H1 (cell line): Measurements from ENCODE around the gene VENTX. TPM values are rescaled to one million over a fixed set of nuclear protein-coding genes. Genes with fewer than 3 reads are reported as not detected.

Experiments
- CTCF ChIA-PET: fragments of 300-600 bp; sonication (Branson Sonifier 250); formaldehyde crosslinking; loops from one replicate; lab custom pipeline; 2021; ENCODE audit not compliant: partially characterized antibody; lab: Charles Lee
- POLR2A ChIA-PET: fragments of 300-600 bp; sonication (Branson Sonifier 250); formaldehyde crosslinking; loops from one replicate; lab custom pipeline; 2021; ENCODE audit warnings: inconsistent platforms; ENCODE audit not compliant: partially characterized antibody; lab: Charles Lee
- DNase-seq, 2 experiments: peaks; one replicate each; pipeline versions ENCODE4 v3.0.0 to v3.0.0-alpha.2; 2010 to 2022; ENCODE audit warnings: low spot score in 2 of 2, low read depth in 1 of 2, mixed read lengths in 1 of 2
- FAIRE-seq: peaks from 2 replicates; lab custom pipeline; 2011; peaks lifted over from hg19 to GRCh38; lab: Jason Lieb, UNC
- H2AFZ ChIP-seq: 2 replicates; pipeline ENCODE4 v1.8.1; 2012; ENCODE audit warnings: low read length, inconsistent platforms
- H2AK5ac ChIP-seq: 2 replicates; pipeline ENCODE4 v1.6.1; 2013; ENCODE audit warnings: low read depth, low read length
- H2BK120ac ChIP-seq: replicated peaks from 2 replicates; pipeline ENCODE3; 2013; ENCODE audit warnings: low read depth, low read length, inconsistent platforms
- H2BK12ac ChIP-seq: 2 replicates; pipeline ENCODE4 v1.6.1; 2013; ENCODE audit warnings: low read depth, low read length
- H2BK15ac ChIP-seq: 2 replicates; pipeline ENCODE4 v1.6.1; 2013; ENCODE audit warnings: low read length
- H2BK20ac ChIP-seq: 2 replicates; pipeline ENCODE4 v1.6.1; 2013; ENCODE audit warnings: low read length
- H2BK5ac ChIP-seq: 2 replicates; pipeline ENCODE4 v1.6.1; 2013; ENCODE audit warnings: low read depth, low read length
- H3K14ac ChIP-seq: 2 replicates; pipeline ENCODE4 v1.6.1; 2013; ENCODE audit warnings: inconsistent platforms; ENCODE audit not compliant: insufficient read length
- H3K18ac ChIP-seq: 2 replicates; pipeline ENCODE4 v1.6.1; 2013; ENCODE audit warnings: low read length; ENCODE audit errors: extremely low read depth
- H3K23ac ChIP-seq: 2 replicates; pipeline ENCODE4 v1.6.1; 2013; ENCODE audit warnings: inconsistent platforms; ENCODE audit not compliant: insufficient read length
- H3K23me2 ChIP-seq: 2 replicates; pipeline ENCODE4 v1.6.1; 2013; ENCODE audit warnings: low read depth, low read length
- H3K27ac ChIP-seq: 2 replicates; pipeline ENCODE4 v1.6.1; 2011; ENCODE audit warnings: low read depth, low read length, inconsistent platforms
- H3K27me3 ChIP-seq, 4 experiments: replicated peaks in 1 of 4; 1 replicate in 1 of 4; 2 replicates in 3 of 4; pipeline versions ENCODE4 v1.6.1 to v1.8.1; 2011 to 2013; ENCODE audit warnings: low read length in 3 of 4, mild to moderate bottlenecking in 3 of 4, inconsistent platforms in 2 of 4, mixed read lengths in 2 of 4, moderate library complexity in 1 of 4; ENCODE audit not compliant: control insufficient read depth in 3 of 4, insufficient read depth in 3 of 4; ENCODE audit errors: extremely low read depth in 1 of 4
- H3K36me3 ChIP-seq, 4 experiments: 2 replicates each; pipeline versions ENCODE4 v1.6.1 to v1.8.1; 2011 to 2013; ENCODE audit warnings: mild to moderate bottlenecking in 4 of 4, low read length in 3 of 4, moderate library complexity in 2 of 4, control low read depth in 1 of 4, inconsistent platforms in 1 of 4; ENCODE audit not compliant: insufficient read depth in 4 of 4, control insufficient read depth in 2 of 4
- H3K4ac ChIP-seq: replicated peaks from 2 replicates; pipeline ENCODE3; 2013; ENCODE audit warnings: low read length, low read depth, mixed read lengths, inconsistent platforms; ENCODE audit not compliant: insufficient read length
- H3K4me1 ChIP-seq, 4 experiments: replicated peaks in 1 of 4; 1 replicate in 1 of 4; 2 replicates in 3 of 4; pipeline versions ENCODE4 v1.6.1 to v1.8.1; 2011 to 2013; ENCODE audit warnings: low read length in 3 of 4, inconsistent platforms in 2 of 4, mixed read lengths in 1 of 4; ENCODE audit not compliant: insufficient read depth in 4 of 4, control insufficient read depth in 3 of 4
- H3K4me2 ChIP-seq, 2 experiments: 2 replicates each; pipeline versions ENCODE4 v1.6.1 to v1.8.1; 2011 to 2013; ENCODE audit warnings: low read depth in 2 of 2, low read length in 2 of 2, control low read depth in 1 of 2, inconsistent platforms in 1 of 2, mild to moderate bottlenecking in 1 of 2; ENCODE audit not compliant: insufficient read depth in 1 of 2
- H3K4me3 ChIP-seq, 4 experiments: fragments of 200-600, 300-600 bp in 1 of 4; sonication (generic), shearing (Covaris generic), sonication (Bioruptor Twin) in 1 of 4; 2 replicates each; pipeline versions ENCODE4 v1.5.1 to v1.8.1; 2011 to 2016; ENCODE audit warnings: low read length in 4 of 4, low read depth in 3 of 4, control low read depth in 2 of 4, inconsistent platforms in 2 of 4, mild to moderate bottlenecking in 2 of 4, mixed read lengths in 1 of 4, moderate library complexity in 1 of 4; ENCODE audit not compliant: insufficient read depth in 2 of 4; ENCODE audit errors: extremely low read depth in 1 of 4
- H3K56ac ChIP-seq: replicated peaks from 2 replicates; pipeline ENCODE3; 2013; ENCODE audit warnings: low read depth, mild to moderate bottlenecking, mixed read lengths, low read length, inconsistent platforms; ENCODE audit not compliant: insufficient read length
- H3K79me1 ChIP-seq: 2 replicates; pipeline ENCODE4 v1.6.1; 2013; ENCODE audit warnings: low read depth, low read length, control low read depth
- H3K79me2 ChIP-seq, 2 experiments: 2 replicates each; pipeline versions ENCODE4 v1.6.1 to v1.8.1; 2012 to 2013; ENCODE audit warnings: low read length in 2 of 2, mild to moderate bottlenecking in 2 of 2, inconsistent platforms in 1 of 2; ENCODE audit not compliant: insufficient read depth in 2 of 2, control insufficient read depth in 1 of 2
- H3K9ac ChIP-seq, 4 experiments: replicated peaks in 1 of 4; 1 replicate in 1 of 4; 2 replicates in 3 of 4; pipeline versions ENCODE4 v1.6.1 to v1.8.1; 2011 to 2013; ENCODE audit warnings: low read depth in 3 of 4, low read length in 3 of 4, control low read depth in 2 of 4, mild to moderate bottlenecking in 2 of 4, moderate library complexity in 2 of 4, inconsistent platforms in 1 of 4; ENCODE audit errors: extremely low read depth in 1 of 4
- H3K9me3 ChIP-seq, 2 experiments: 2 replicates each; pipeline versions ENCODE4 v1.6.1 to v1.8.1; 2012 to 2013; ENCODE audit warnings: mild to moderate bottlenecking in 2 of 2, moderate library complexity in 2 of 2, control low read depth in 1 of 2, inconsistent platforms in 1 of 2, low read depth in 1 of 2, low read length in 1 of 2, mixed read lengths in 1 of 2; ENCODE audit not compliant: insufficient read depth in 2 of 2
- H4K20me1 ChIP-seq, 2 experiments: replicated peaks in 1 of 2; 2 replicates each; pipeline versions ENCODE3 to v1.8.1; 2011 to 2013; ENCODE audit warnings: inconsistent platforms in 2 of 2, low read length in 2 of 2, mild to moderate bottlenecking in 1 of 2; ENCODE audit not compliant: insufficient read depth in 2 of 2, control insufficient read depth in 1 of 2
- H4K5ac ChIP-seq: 2 replicates; pipeline ENCODE4 v1.6.1; 2013; ENCODE audit warnings: low read length, low read depth, mixed read lengths, inconsistent platforms; ENCODE audit not compliant: insufficient read length
- H4K8ac ChIP-seq: 2 replicates; pipeline ENCODE4 v1.8.0; 2013; ENCODE audit warnings: mild to moderate bottlenecking, moderate library complexity, low read length, inconsistent platforms; ENCODE audit not compliant: insufficient read depth; ENCODE audit errors: extremely low read depth
- H4K91ac ChIP-seq: replicated peaks from 2 replicates; pipeline ENCODE3; 2013; ENCODE audit warnings: low read length, mixed read lengths, inconsistent platforms; ENCODE audit not compliant: insufficient read length
- CBX5 ChIP-seq: fragments of 300-800, 300-1000 bp; sonication (generic); IDR thresholded peaks from 2 replicates; pipeline ENCODE4 v1.7.1; 2016; ENCODE audit warnings: antibody characterized with exemption, low read length, low read depth
- CEBPB ChIP-seq: IDR thresholded peaks from 2 replicates; pipeline ENCODE4 v1.6.1; 2012; ENCODE audit warnings: low read depth, low read length
- CREB1 ChIP-seq: IDR thresholded peaks from 2 replicates; pipeline ENCODE4 v1.6.1; 2012; ENCODE audit warnings: inconsistent platforms
- EGR1 ChIP-seq: IDR thresholded peaks from 2 replicates; pipeline ENCODE4 v1.6.1; 2011; ENCODE audit warnings: low read depth, low read length, borderline replicate concordance
- HDAC2 ChIP-seq, 2 experiments: fragments of 300-600 bp in 1 of 2; sonication (generic) in 1 of 2; IDR thresholded peaks; 2 replicates each; pipeline ENCODE4 v1.6.1; 2011 to 2012; ENCODE audit warnings: low read depth in 2 of 2, low read length in 2 of 2, mild to moderate bottlenecking in 2 of 2, moderate library complexity in 2 of 2, borderline replicate concordance in 1 of 2, inconsistent platforms in 1 of 2
- MAFK ChIP-seq: IDR thresholded peaks from 2 replicates; pipeline ENCODE4 v1.6.1; 2012; ENCODE audit warnings: low read depth, mild to moderate bottlenecking, improper control_type of control experiment, low read length
- POLR2AphosphoS5 ChIP-seq: IDR thresholded peaks from 2 replicates; pipeline ENCODE4 v1.6.1; 2011; ENCODE audit warnings: low read depth, low read length
- RAD21 ChIP-seq, 2 experiments: IDR thresholded peaks in 1 of 2; conservative IDR thresholded peaks in 1 of 2; 2 replicates each; pipeline ENCODE4 v1.6.1; 2011; ENCODE audit warnings: low read depth in 2 of 2, low read length in 2 of 2, improper control_type of control experiment in 1 of 2, inconsistent platforms in 1 of 2, mild to moderate bottlenecking in 1 of 2, moderate library complexity in 1 of 2
- WGBS, 2 experiments: shearing (Covaris generic) in 1 of 2; methylation state at CpG; one replicate each; pipeline versions ENCODE4 v1.1.6 to v1.1.7; 2013 to 2015; ENCODE audit warnings: low lambda C conversion rate in 2 of 2, mixed read lengths in 2 of 2, inconsistent platforms in 1 of 2, low coverage in 1 of 2, missing lambda C conversion rate in 1 of 2; ENCODE audit not compliant: insufficient replicate concordance in 2 of 2, insufficient coverage in 1 of 2, insufficient read length in 1 of 2; ENCODE audit errors: extremely low coverage in 1 of 2, missing lambda C conversion rate in 1 of 2; 5-methylcytosine and 5-hydroxymethylcytosine counted together
- polyA plus RNA-seq, 7 experiments: library from polyadenylated mRNA; depleted of rRNA in 3 of 7; stranded (reverse) in 5 of 7; unstranded in 2 of 7; fragments of >200 nt in 5 of 7; fragments of 200-250 nt in 2 of 7; gene quantifications; 1 replicate in 5 of 7; 2 replicates in 1 of 7; 4 replicates in 1 of 7; pipeline versions ENCODE4 v1.2.1 to v1.2.3, GENCODE V29; 2011 to 2013; ENCODE audit warnings: missing spikeins in 2 of 7, mixed read lengths in 2 of 7
- total RNA-seq: library from RNA; stranded (reverse); fragmentation: NEBNext Ultra II Directional; extraction: Animal tissue kit (Norgen Biotek cat#: 25700); gene quantifications from 2 replicates; pipeline ENCODE4 v1.2.1, GENCODE V29; 2021

The VENTX gene
- total and polyA plus RNA-seq, 2 of the 8 experiments (the other 6 are each of a cell fraction or from before 2014, with no cell fraction given) = 5.6 TPM

GRCh38 chr10:133212853-133213494, 24.7 kb upstream of the VENTX start:
- Histone ChIP-seq H3K27ac (no peak overlapping the region), H4K20me1 (peaks cover 0 to 12% of the 10 kb centered on the region in 2 experiments), H3K56ac (no peak overlapping the region), H4K91ac (no peak overlapping the region), H3K4me2 (no peak overlapping the region), H4K5ac (no peak overlapping the region), H2BK12ac (no peak overlapping the region), H2BK120ac (no peak overlapping the region), H3K27me3 (no peaks in the 10 kb centered on the region; a peak in 1 of 7 replicates), H2BK20ac (no peak overlapping the region), H2AK5ac (no peak overlapping the region), H3K18ac (no peak overlapping the region), H3K14ac (no peak overlapping the region), H4K8ac (no peak overlapping the region), H3K4me3 (no peak overlapping the region), H3K4ac (no peak overlapping the region), H3K23ac (no peak overlapping the region), H2BK15ac (no peak overlapping the region), H3K36me3 (no peaks in the 10 kb centered on the region; a peak in 3 of 8 replicates), H3K4me1 (no peaks in the 10 kb centered on the region; a peak in 1 of 7 replicates), H2AFZ (no peak overlapping the region), H3K79me2 (no peaks in the 10 kb centered on the region), H3K9ac (no peak overlapping the region), H2BK5ac (no peak overlapping the region), H3K23me2 (peaks cover 8% of the 10 kb centered on the region), H3K9me3 (peaks cover 0 to 4% of the 10 kb centered on the region in 2 experiments; a peak in 1 of 4 replicates), H3K79me1 (no peaks in the 10 kb centered on the region)
- POLR2A ChIA-PET = interaction anchor here (1.4 to 2.0 kb wide), 3 partner anchors 9 to 51 kb away, joined by 3 to 7 read pairs (median 6); no protein-coding TSS in a partner anchor
- 97% methylated on average over 17 of the region's 20 CpGs; no CpG with 5 or more reads in 1 of the 2 experiments for WGBS, 2 experiments
- DNase-seq (no peak), FAIRE-seq (no peak)
- CTCF ChIA-PET = interaction anchor here (0.6 to 1.9 kb wide), 7 partner anchors 13 to 308 kb away, joined by 3 to 5 read pairs (median 3); no protein-coding TSS in a partner anchor
- no peak for TF ChIP-seq MAFK
- TF ChIP-seq EGR1 = no peak
- TF ChIP-seq CBX5 = no peak
- no peak for TF ChIP-seq POLR2AphosphoS5
- no peak for TF ChIP-seq HDAC2 (IDR thresholded peaks at IDR 0.05; ENCODE audit: borderline replicate concordance in 1 of 2, low read depth in 2 of 2, low read length in 2 of 2)
- TF ChIP-seq RAD21 (IDR thresholded peaks at IDR 0.05 in 1 of 2, conservative IDR thresholded peaks at IDR 0.05 in 1 of 2; ENCODE audit: low read depth in 2 of 2, low read length in 2 of 2) = no peak
- TF ChIP-seq CEBPB = no peak
- TF ChIP-seq CREB1 = no peak
